Tibial nerve (tissue), 4 donors: ENCODE measurements around the gene LEUTX.

Source experiments
- EP300 ChIP-seq, 2 donors: sonication (generic); formaldehyde crosslinking; IDR thresholded peaks; one replicate each; pipeline ENCODE4 v1.6.1; 2017; ENCODE audit warnings: antibody characterized with exemption in 2 of 2, mild to moderate bottlenecking in 1 of 2
- POLR2A ChIP-seq, 2 donors: fragments of 450-650 bp; IDR thresholded peaks; one replicate each; pipeline ENCODE4 v1.6.1; 2017; ENCODE audit warnings: antibody characterized with exemption in 2 of 2, mild to moderate bottlenecking in 2 of 2, moderate library complexity in 2 of 2
- TF ChIP-seq, protein P1 (sequence below), 5 experiments: fragments of 200-600 bp in 3 of 5; fragments of 450-650 bp in 2 of 5; sonication (generic) in 3 of 5; IDR thresholded peaks; one replicate each; pipeline ENCODE4 v1.5.1; 2016 to 2019; ENCODE audit warnings: antibody characterized with exemption in 5 of 5, mild to moderate bottlenecking in 3 of 5, moderate library complexity in 2 of 5

DNA sequence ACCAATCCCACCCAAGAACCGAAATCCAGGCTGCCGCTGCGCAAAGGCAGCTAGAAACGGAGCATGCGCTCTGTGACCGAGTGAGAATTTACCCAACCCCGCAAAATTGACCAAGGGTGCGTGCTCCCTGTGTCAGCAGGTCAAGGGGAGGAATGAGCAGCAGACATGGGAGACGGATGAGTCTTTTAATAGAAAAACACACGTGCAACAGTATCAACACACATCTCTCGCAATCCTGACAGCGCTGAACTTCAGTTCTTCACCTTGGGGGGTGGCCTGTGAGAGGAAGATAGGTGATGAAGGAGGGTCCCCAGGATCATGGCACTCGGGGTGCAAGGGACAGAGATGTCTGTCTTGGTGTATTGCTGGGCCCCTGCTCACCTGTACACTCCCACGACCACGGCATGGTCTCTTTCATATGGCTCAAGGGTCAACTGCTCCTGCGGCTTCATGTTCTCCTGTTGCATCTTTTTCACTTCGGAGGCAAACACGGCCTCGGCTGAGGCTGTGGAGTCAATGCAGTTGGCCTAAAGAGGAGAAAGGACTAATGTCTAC, 55.7 kb downstream of the LEUTX start:
- TF ChIP-seq, protein P1, sequence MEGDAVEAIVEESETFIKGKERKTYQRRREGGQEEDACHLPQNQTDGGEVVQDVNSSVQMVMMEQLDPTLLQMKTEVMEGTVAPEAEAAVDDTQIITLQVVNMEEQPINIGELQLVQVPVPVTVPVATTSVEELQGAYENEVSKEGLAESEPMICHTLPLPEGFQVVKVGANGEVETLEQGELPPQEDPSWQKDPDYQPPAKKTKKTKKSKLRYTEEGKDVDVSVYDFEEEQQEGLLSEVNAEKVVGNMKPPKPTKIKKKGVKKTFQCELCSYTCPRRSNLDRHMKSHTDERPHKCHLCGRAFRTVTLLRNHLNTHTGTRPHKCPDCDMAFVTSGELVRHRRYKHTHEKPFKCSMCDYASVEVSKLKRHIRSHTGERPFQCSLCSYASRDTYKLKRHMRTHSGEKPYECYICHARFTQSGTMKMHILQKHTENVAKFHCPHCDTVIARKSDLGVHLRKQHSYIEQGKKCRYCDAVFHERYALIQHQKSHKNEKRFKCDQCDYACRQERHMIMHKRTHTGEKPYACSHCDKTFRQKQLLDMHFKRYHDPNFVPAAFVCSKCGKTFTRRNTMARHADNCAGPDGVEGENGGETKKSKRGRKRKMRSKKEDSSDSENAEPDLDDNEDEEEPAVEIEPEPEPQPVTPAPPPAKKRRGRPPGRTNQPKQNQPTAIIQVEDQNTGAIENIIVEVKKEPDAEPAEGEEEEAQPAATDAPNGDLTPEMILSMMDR (IDR thresholded peaks at IDR 0.05) = no peak
- TF ChIP-seq POLR2A (IDR thresholded peaks at IDR 0.05) = no peak
- no peak for TF ChIP-seq EP300 (IDR thresholded peaks at IDR 0.05)
